ENCODE results near the gene COPS4.
"Not testable (repeated sequence)": the region's sequence is repeated elsewhere in the genome, so short reads cannot be mapped to it uniquely, and the experiment has no call there.

Gene COPS4

GRCh38 chr4:83034630-83035494 is at the start of gene COPS4:
COPS4 (plus strand) TSS chr4:83035183; CDS start chr4:83035225, 42 bp downstream.
- peak; percentile 82 for FAIRE-seq
- peak; percentile 68 for DNase-seq (ENCODE audit: insufficient read length, low spot score)
- peak; percentile 61 for TF ChIP-seq POLR2A (IDR thresholded peaks at IDR 0.05; ENCODE audit: low read depth, low read length)

GRCh38 chr4:82987519-82987918 is 47.5 kb upstream of the COPS4 start:
- DNase-seq (ENCODE audit: insufficient read length, low spot score); FAIRE-seq: not testable (repeated sequence)

DNA sequence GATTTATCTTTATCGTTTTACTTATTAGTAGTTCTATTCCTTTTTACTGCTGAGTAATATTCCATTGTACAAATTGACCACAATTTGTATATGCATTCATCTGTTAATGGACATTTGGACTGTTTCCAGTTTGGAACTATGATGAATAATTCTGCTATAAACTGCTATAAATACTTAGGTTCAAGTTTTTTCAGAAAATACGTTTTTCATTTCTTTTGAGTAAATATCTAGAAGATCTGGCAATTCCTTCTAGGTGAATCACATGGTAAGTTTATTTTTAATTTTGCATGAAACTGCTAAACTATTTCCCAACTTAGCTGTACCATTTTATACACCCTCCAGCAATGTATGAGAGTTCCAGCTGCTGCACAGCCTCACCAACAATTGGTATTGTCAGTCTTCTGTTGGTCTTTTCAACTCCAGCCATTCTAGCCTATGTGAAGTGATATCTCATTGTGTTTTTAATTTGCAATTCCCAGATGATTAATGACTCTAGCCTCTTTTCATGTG is 46.6 kb upstream of the COPS4 start:
- no peak for FAIRE-seq
- no peak for DNase-seq (ENCODE audit: insufficient read length, low spot score)
- no peak for TF ChIP-seq POLR2A (IDR thresholded peaks at IDR 0.05; ENCODE audit: low read depth, low read length)

DNA sequence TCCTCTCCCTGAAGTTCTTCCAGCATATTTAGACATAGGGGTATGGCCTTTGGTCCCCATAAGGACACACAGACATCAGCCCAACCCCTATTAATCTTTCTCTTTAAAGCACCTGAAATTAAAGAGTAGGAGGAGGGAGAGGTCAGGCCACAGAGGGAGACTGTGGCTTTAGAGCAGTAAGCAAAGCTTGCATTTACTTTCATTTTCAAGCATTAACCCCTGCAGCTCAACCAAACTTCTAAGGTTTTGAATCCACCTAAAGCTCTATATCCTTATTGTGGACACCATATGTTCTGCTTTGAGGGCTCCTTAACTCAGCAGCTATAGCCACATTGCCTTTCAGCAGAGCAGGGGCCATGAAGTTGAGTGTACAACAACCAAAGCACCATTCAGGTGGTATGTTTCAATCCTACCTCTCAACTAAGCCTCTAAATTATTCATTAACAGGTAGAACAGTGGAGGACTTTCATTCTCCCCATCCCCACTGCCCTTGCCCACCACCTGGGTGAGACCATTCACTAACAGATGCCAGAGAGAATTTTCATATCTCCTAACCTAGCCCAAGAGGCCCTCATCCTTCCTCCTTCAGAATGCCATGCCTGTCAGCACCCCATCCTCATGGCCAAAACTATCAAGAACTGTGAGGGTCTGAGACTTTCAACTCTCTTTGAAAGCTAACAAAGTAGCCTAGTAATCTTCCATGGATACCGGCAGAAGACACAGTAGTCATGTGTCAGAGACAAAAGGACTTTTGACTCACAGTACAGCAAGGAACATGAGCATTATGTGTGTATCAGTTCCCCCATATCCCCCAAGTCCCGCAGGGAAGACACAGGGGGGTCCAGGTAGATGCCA is 45.2 kb upstream of the COPS4 start:
- no peak for DNase-seq (ENCODE audit: insufficient read length, low spot score)
- TF ChIP-seq POLR2A (IDR thresholded peaks at IDR 0.05; ENCODE audit: low read depth, low read length), result no peak
- FAIRE-seq, result no peak

- no peak for TF ChIP-seq POLR2A (IDR thresholded peaks at IDR 0.05; ENCODE audit: low read depth, low read length)
- FAIRE-seq (no peak), DNase-seq (ENCODE audit: insufficient read length, low spot score) (no peak)
These were observed 40.1 kb upstream of the COPS4 start for GRCh38 chr4:82994834-82995233.

GRCh38 chr4:82998898-82999297 is 36.1 kb upstream of the COPS4 start:
- DNase-seq (ENCODE audit: insufficient read length, low spot score) (no peak), FAIRE-seq (no peak)
- no peak for TF ChIP-seq POLR2A (IDR thresholded peaks at IDR 0.05; ENCODE audit: low read depth, low read length)

DNA sequence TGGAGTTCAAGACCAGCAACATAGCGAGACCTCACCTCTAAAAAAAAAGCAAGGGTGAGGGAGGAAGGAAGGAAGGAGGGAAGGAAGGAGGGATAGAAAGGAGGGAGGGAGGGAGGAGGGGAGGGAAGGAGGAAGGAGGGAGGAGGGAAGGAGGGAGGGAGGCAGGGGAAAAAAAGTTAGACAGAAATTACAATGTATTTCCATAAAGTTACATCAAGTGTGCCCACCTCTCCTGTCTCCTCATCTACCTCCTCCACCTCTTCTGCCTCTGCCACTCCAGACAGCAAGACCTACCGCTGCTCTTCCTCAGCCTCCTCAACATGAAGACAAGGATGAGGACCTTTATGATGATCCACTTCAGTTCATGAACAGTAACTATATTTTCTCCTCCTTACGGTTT is 32.7 kb upstream of the COPS4 start:
- DNase-seq (ENCODE audit: insufficient read length, low spot score) (no peak), FAIRE-seq (no peak)
- TF ChIP-seq POLR2A (IDR thresholded peaks at IDR 0.05; ENCODE audit: low read depth, low read length), result no peak

GRCh38 chr4:83003044-83003791 is 31.8 kb upstream of the COPS4 start:
- not testable (repeated sequence) for DNase-seq (ENCODE audit: insufficient read length, low spot score); FAIRE-seq

GRCh38 chr4:83009529-83009928 is 25.5 kb upstream of the COPS4 start:
- TF ChIP-seq POLR2A (IDR thresholded peaks at IDR 0.05; ENCODE audit: low read depth, low read length), result no peak
- FAIRE-seq (no peak), DNase-seq (ENCODE audit: insufficient read length, low spot score) (no peak)

- DNase-seq (ENCODE audit: insufficient read length, low spot score) (no peak), FAIRE-seq (no peak)
These were observed 24.9 kb upstream of the COPS4 start for GRCh38 chr4:83010111-83010521.

DNA sequence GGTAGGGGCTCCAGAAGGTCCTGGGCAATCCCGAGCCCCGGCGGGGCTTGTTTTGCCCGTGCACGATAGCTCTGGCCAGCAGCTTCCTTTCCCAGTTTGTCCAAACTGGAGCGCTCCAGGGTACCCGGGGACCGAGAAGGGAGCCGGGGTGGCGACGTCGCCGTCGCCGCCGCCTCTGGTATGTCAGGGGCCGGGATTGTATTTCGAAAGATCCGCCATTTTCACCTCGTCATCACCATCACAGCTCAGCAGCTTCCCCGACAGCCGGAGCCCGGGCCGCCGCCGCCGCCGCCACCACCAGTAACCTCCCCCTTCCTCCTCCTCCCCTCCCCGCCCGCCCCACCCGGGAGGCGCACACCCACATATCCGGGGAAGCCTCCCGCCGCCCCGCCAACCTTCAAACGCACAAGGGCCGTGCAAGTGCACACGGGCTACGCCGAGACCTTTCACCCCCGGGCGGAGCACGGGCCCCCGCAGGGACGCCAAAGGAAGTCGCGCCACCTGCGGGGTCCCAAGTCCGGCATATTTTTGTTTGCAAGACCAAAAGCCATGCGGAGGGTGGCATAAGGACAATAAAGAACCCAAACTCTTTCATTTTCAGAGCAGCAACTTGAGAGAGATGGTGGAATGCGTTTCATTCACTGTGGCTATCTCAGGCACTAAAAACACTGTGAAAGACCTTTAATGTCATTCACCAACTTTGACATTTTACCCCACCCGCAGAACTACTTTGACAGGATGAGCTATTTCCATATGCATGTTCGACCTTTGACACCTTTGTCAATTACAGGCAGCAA is 24.3 kb upstream of the COPS4 start, which contains the start of gene LIN54:
TSS of gene LIN54 (minus strand) at position 302 of the 797 bp plus-strand sequence. CDS start 25,979 bp downstream, outside the sequence.
- no peak for FAIRE-seq
- peak; percentile 42 for DNase-seq (ENCODE audit: insufficient read length, low spot score)
- peak; percentile 35; the same call in 1 of the 2 replicates for TF ChIP-seq POLR2A (IDR thresholded peaks at IDR 0.05; ENCODE audit: low read depth, low read length)

More at GRCh38 chr4:83010111-83010521, 24.9 kb upstream of the COPS4 start:
- TF ChIP-seq POLR2A (IDR thresholded peaks at IDR 0.05; ENCODE audit: low read depth, low read length), result no peak

DNA sequence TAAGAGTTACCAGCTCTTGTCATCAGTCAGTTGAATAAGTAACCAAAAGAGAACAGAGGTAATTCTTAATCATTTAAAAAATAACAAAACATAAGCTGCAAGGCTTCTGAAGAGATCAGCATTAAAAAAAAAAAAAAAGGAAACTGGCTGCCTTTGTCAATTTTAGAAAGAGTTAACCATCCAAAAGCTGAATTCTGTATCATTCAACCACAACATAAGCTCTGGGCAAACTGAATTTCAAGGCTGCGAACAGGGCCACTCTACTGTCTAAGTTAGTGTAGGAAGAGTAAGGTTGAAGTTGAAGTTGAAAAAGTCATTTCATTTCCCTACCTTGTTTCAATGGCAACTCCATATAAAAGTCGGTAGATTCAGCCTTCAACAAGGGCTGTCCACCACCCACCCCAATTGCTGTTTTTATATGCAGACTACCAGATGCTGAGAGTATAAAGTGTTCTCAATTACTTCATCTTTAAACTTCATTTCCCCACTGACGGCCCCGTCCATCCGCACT is 23.2 kb upstream of the COPS4 start:
- no peak for FAIRE-seq
- DNase-seq (ENCODE audit: insufficient read length, low spot score), result no peak
- no peak for TF ChIP-seq POLR2A (IDR thresholded peaks at IDR 0.05; ENCODE audit: low read depth, low read length)

All from H54 (cell line).